Suppressor macrophage treated with lipopolysaccharide for 4 hours (primary cell): ENCODE measurements around the gene STAT4.
A peak's percentile ranks its signal among the peaks of the same experiment; 100 is the strongest.

Experiments used
- DNase-seq: peaks from one replicate; pipeline ENCODE4 v3.0.0-alpha.2; 2020

STAT4 gene

GRCh38 chr2:191039616-191040015, 111.2 kb downstream of the STAT4 start:
- DNase-seq: no peak

GRCh38 chr2:191038741-191039140, 112.1 kb downstream of the STAT4 start:
- no peak for DNase-seq

- no peak for DNase-seq
Observed at GRCh38 chr2:191038241-191038725, 112.5 kb downstream of the STAT4 start.

DNA sequence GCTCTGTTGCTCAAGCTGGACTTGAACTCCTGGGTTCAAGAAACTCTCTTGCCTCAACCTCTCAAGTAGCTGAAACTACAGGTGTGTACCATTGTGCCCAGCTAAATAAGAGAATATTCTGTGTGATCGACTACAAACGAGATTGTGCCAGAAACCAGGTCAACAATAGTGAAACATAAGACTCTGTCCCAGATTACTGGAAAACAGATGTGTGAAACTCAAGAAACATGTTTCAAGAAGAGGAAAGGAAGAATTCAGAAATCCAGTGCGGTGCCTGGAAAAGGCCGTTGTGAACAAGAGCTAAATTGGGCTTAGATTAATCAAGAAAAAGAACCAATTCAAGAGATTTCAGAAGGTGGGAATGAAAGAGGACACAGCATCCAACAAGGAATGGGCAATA, 113.4 kb downstream of the STAT4 start:
- DNase-seq: no peak

DNA sequence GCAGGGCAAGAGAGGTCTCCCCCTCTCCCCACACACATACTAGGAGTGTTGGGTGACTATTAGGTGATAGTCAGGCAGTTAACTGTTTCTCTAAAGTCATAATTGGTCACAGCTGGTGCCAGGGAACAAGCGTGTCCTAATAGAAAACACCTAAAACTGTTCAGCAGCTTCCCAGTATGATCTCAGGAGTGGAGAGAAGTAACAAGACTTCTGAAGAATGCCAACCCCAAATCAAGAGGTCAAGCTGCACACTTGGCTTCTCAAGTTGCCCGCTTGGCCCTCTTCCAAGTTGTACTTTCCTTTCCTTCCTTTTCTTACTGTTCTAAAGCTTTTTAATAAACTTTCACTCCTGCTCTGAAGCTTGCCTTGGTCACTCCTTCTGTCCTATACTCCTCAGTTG, 114.4 kb downstream of the STAT4 start:
- DNase-seq: no peak

- no peak for DNase-seq
Observed at GRCh38 chr2:191032588-191033429, 118.0 kb downstream of the STAT4 start.

GRCh38 chr2:191031256-191031655, 119.5 kb downstream of the STAT4 start:
- no peak for DNase-seq

DNA sequence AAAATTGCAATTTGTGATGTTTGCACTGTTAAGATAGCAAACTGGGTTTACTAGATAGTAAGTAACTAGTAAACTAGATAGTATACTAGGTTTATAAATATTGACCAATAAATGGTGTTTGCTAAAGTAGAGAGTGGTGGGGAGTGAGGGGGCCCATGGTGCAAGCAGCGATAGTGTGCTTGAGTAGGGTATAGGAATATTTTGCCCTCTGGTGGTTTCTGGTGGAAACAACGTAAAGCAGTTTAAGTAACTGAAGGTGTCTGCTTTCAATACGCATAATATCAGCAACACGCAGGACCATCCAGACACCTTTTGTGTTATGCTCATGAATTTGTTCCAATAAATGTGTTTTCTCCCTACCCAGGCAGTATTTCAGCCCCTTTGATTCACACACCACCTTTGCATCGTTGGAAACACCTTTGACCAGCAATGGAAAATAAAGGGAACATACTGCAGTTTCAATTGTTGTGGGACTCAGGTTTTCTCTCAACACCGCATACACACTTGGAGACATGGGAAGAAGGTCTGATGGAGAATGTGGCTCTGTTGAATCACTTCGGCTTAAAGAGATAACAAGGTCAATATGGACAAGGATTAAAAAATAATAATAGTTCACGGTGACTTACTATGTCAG, 120.2 kb downstream of the STAT4 start:
- peak; percentile 48 for DNase-seq

- DNase-seq: peak; percentile 53
Observed at GRCh38 chr2:191029280-191029950, 121.4 kb downstream of the STAT4 start.

GRCh38 chr2:191026377-191026776, 124.4 kb downstream of the STAT4 start:
- DNase-seq: no peak

DNA sequence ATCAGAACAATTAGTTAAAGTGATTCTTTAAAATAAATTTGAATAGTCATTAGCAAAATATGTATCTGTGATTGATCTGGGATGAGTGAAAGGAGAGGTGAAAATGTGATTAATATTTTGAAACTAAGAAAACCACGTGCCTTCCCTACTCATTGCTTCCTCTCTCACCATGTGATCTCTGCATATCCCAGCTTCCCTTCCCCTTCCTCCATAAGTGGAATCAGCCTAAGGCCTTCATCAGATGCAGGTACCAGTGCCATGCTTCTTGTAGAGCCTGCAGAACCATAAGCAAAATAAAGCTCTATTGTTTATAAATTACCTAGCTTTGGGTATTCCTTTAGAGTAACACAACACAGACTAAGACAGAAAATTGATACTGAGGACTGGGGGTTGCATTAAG, 125.7 kb downstream of the STAT4 start:
- no peak for DNase-seq

- no peak for DNase-seq
Observed at GRCh38 chr2:191023235-191023679, 127.5 kb downstream of the STAT4 start.

GRCh38 chr2:191020742-191021381, 129.9 kb downstream of the STAT4 start:
- DNase-seq: peak; percentile 95

DNA sequence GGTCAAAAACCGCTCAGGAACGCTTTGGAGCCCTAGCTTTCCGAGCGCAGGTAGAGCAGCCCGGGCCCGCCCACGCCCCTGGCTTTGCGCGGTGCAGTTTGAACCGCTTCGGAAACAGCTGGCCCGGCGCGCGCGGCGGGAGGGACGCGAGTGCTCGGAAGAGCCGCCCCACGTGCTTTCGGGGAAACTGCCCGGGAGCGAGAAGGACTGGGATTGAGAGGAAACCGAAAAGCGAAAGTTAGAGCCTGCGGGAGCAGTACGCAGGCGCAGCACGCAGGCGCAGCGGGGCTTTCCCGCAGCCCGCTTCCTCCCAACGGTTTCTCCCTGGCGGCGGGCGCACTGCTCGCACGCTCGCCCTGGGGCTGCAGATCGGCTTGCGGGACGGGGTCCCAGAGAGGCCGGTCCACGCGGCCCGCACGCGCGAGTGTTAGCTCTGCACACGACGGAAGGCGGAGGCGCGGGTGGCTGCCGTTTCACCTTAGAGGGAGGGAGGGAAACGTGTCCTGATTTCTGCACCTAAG, 130.5 kb downstream of the STAT4 start:
- DNase-seq: peak; percentile 98

GRCh38 chr2:191019376-191019775, 131.4 kb downstream of the STAT4 start:
- no peak for DNase-seq

DNA sequence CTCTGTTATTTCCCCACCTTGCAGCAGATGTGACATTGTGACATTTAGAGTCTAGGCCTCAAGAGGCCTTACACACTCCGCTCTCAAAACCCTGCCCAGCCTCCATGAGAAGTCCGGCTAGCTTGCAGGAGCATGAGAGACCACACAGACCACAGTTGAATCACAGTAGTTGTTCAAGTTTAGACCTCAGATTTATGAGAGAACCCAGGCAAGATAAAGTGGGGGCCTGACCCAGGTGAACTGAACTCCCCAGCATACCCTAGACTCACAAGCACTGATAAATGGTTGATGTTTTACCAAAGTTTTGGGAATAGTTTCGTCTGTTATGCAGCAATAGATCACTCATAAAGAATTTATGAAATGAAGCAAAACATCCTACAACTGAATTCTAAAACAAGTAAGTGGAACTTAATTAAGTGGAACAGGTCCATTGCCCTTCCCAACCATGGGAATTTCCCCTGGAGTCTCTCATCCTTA, 132.1 kb downstream of the STAT4 start:
- no peak for DNase-seq

- DNase-seq: peak; percentile 74
Observed at GRCh38 chr2:191018048-191018447, 132.7 kb downstream of the STAT4 start.

DNA sequence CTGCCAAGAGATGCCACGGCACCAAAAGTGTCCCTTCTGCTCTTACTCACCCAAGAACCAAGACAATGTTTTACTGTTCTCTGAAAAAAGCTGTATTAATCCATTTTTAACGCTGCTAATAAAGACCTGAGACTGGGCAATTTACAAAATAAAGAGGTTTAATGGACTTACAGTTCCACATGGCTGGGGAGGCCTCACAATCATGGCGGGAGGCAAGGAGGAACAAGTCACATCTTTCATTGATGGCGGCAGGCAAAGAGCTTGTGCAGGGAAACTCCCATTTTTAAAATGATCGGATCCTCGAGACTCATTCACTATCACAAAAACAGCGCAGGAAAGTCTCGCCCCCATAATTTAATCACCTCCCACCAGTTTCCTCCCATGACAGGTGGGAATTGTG, 135.0 kb downstream of the STAT4 start:
- DNase-seq: no peak

DNA sequence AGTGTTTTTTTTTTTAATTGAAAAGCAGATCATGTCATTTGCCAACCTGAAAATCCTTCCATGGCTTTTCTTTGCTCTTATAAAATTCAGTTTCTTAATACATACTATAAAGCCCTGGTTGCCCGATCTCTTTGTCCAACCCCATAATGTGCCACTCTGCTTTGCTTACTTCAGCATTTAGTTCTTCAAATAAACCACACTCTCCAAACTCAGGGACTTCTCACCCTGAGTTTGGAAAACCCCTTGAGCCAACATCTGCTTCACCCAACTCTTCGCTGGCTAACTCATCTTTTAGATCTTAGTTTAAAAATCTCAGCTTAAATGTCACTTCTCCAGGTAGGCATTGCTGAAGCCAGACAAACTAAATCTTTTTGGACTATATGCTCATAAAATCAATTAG, 135.6 kb downstream of the STAT4 start:
- peak; percentile 66 for DNase-seq

- DNase-seq: no peak
Observed at GRCh38 chr2:191014653-191015020, 136.2 kb downstream of the STAT4 start.

DNA sequence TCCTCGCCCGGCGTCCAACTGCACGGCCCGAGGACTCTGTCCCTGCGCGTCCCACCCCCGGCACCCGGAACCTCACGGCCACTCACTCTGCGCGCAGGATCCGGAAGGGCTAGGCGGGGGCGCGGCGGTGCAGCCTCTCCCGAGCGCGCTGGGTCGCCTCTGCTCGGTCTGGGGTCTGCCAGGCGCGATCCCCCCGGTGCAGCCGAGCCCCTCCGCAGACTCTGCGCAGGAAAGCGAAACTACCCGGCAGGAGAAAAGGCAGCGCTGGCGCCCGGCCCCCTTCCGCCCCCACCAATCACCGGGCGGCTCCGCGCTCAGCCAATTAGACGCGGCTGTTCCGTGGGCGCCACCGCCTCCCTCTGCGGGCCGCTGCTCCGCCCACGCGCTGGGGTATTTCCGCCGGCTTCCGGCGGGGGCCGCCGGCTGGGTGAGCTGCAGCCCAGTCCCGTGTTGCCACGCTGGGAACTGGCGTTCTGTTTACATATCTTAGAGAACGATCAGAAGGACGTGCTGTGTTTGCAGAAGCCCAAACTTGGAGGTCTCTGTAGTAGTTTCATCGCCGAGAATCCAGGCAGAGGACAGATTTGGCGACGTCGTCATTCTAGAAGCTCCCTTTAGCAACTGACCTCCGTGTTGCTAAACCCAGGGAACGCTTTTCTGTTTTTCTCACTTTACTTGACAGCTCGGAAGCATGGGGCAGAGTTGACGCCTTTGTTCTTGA, 136.7 kb downstream of the STAT4 start, which contains the start of gene STAT1:
Gene STAT1 (minus strand): TSS at position 240 of the 721 bp plus-strand sequence. CDS start 4,168 bp downstream, outside the sequence.
- DNase-seq: peak; percentile 99

GRCh38 chr2:191013682-191013931, 137.2 kb downstream of the STAT4 start:
- DNase-seq: no peak
